Measurements from ENCODE around the gene DHPS.

DNA sequence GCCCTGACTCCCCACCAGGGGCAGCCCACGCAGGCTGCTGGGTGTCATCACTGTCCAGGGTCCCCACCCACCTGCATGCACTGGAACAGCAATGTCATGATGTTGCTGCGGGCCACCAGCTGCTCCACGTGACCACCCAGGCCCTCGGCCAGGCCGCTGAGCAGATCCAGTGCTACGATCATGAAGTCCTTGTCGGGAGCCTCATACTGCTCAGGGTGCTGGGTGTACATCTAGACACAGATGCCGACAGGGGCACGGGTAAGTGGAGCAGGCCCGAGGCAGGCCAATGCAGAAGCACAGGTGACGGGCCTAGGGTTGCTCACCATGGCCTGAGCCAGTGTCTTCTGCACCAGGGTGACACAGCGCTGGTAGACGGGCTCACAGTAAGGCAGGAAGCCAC lies 23.5 kb upstream of the DHPS start:
- TF ChIP-seq, protein P1, sequence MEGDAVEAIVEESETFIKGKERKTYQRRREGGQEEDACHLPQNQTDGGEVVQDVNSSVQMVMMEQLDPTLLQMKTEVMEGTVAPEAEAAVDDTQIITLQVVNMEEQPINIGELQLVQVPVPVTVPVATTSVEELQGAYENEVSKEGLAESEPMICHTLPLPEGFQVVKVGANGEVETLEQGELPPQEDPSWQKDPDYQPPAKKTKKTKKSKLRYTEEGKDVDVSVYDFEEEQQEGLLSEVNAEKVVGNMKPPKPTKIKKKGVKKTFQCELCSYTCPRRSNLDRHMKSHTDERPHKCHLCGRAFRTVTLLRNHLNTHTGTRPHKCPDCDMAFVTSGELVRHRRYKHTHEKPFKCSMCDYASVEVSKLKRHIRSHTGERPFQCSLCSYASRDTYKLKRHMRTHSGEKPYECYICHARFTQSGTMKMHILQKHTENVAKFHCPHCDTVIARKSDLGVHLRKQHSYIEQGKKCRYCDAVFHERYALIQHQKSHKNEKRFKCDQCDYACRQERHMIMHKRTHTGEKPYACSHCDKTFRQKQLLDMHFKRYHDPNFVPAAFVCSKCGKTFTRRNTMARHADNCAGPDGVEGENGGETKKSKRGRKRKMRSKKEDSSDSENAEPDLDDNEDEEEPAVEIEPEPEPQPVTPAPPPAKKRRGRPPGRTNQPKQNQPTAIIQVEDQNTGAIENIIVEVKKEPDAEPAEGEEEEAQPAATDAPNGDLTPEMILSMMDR (IDR thresholded peaks at IDR 0.05; ENCODE audit: low read depth, low read length, poor library complexity, severe bottlenecking) = no peak
- TF ChIP-seq EZH2phosphoT487 (IDR thresholded peaks at IDR 0.05; ENCODE audit: borderline replicate concordance, low read length) = no peak

Data from DOHH2 (cell line).